ENCODE results near the gene RGL1.

Gene RGL1

DNA sequence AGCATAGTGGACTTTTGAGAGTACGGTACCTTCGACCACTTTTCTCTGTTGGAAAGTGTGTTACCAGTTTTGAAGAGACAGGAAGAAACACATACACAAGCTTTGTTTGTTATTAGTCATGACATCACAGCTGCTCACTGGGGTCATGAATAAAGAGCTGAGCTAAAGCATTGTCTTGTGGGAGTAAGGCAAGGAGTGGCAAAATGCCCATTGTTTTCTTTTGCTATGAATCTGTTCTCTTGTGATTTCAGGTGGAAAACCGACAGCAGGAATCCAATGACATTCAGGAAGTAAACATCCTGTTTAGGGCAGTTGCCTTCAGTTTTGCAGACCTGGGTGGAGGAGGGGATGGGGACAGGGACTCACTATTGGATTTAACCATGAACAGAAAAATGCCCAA is 66.2 kb downstream of the RGL1 start:
- DNase-seq: no peak

DNA sequence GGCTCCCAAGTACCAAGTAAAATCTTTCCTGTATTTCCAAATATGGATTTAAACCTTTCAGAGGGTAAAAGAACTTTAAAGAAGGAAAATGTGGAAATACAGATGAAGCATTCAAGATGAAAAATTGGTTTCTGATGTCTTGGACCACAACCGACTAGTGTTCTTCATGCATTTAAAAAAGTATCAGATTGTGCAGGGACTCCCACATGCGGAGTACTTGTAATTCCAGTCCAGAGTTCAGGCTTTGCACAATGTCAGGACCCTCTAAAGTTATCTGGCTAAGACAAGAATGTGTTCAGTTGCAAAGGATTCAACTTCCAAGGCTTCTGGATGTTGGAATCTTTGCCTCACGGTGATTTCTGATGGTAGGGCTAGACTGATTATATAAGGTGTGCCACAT is 66.7 kb downstream of the RGL1 start:
- DNase-seq: no peak

DNA sequence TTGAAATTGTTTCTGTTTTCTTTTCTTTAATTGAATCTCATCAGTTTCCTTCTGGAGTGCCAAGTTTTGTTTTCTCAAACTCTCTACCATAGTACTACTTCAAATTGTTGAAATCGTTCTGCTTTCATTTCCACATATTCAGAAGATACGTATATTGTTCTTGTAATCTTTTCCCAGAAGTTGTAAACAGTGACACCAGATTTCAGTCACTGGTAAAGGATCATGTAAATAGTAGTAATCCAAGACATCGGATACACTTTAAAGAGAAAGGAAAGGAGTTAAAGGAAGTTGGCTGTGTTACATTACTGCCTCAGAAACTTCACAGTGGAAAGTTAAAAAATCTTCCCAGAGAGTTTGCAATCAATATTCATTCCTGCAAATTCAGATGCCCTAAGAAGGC is 67.5 kb downstream of the RGL1 start:
- no peak for DNase-seq

DNA sequence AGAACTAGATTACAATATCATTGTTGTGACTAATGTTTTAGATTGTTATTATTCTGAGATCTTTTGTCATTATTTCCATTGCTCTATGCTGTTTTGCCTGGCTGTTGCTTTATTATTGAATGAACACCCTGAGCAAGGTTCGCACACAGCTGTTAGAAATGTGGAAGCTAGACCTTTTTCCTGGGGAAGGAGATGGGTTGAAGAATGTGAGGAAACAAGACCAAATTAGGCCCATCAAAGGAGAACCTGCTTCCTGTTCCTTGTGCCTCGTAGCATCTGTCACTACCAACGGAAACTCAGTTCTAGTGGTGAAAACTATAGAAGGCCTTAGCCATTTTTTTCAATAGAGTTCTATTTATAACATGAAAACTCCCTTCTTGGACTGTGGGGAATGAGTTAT is 68.7 kb downstream of the RGL1 start:
- DNase-seq: no peak

DNA sequence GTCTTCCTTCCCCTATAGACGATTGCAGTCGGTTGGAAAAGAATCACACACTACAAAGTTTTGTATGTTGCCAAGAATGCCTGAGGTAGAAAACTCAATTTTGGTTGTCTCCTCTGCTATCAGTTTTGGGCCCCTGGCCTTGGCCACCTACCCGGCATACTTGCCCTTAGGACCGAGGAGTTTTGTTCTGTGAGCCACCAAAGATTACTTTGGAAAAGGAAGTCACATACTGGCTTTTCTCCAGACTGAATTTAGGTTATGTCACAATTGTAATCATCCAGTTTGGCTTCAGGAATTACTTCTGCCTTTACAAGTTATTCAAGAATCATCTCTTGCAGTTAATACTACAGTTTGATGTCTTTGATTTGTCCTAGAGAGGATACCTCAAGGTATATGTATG is 71.4 kb downstream of the RGL1 start:
- no peak for DNase-seq

DNA sequence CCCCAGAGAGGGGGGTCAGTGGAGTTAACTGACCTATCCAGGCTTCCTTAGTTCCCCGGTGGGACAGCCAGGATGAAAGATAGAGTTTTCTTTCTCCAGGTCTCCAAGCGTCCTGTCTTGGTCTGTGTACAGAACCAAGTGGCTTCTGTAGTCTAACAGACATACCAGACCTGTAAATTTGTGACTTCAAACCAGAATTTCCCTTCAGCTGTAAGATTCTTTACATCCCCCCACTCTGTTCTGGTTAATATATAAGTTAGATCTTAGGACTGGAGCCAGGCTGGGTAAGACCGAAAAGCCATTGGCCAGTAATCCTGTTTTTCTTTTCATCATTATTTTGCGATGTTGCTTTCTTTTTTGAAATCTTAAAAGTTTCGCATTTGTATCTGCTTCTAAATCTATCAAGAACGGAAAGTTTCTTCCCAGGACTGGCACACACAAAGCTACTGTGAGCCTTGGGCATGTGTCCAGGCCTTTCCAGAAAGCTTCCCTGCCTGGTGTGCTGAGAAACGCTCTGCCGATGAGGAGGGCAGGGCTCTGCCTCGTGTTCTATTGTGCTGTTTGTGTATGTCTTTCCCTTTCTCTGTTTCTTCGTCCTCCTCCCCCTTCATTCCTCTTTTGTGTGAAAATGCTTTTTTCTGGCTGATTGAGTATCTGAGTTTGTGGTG is 72.3 kb downstream of the RGL1 start:
- no peak for DNase-seq

DNA sequence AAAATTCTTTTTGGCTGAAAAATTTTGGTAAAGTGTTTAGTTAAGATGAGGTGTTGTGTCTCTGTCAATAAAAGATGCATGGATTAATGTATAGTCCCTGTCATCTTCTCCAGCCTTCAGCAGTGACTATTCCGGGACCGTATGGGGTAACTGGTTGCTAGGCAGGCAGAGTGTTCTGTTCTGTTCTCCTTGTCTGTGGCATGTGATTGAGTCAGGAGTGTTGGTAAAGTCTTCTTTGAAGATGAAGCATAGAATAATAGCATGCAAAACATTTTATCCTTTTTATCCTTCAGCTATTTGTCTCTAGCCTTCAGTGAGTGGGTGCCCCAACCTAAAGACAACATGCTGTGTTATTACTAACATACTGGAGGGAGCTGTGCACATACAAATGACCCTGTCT is 74.6 kb downstream of the RGL1 start:
- DNase-seq: no peak

DNA sequence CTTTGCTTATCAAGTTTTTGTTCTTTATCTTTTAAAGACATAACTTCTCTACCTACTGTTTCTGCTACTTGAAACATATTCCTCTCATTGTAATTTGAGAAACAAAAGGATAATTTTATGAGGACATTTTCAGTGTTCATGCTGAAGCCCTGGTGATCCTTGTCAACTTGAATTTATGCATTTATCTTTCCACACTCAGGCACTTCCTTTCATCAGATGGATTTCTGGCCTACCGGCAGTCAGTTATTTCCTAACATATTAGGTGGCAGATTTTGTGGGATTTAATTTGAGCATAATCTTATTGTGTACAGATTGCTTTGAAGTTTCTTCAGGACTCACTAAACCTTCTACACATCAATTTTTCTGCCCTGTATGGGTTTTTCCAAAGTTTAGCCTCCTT is 75.0 kb downstream of the RGL1 start:
- no peak for DNase-seq

DNA sequence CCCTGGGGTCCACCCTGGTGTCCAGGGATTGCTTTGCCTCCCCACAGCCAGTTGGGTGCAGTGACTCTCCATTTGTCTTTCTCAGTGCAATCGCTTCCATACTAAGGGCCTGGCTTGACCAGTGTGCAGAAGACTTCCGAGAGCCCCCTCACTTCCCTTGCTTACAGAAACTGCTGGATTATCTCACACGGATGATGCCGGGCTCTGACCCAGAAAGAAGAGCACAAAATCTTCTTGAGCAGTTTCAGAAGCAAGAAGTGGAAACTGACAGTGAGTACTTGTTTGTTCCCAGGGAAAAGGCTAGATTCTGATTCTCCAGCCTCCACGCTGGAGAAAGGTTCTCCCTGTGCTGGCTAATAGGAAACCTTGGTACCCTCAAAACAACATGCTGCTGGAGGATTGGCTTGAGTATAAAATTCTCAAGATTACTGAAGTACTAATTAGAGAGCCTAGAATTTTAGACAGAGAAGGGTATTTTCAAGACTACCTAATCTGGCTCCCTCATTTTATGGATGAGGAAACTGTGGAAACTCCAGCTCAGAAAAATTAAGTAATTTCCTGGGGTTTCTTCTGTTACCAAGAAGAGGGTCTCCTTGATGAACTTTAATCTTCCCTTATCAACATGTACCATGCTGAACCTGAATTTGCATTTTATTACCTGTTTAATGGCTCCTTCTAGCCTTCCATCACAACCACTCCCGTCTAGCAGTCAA is 75.8 kb downstream of the RGL1 start:
- no peak for DNase-seq

DNA sequence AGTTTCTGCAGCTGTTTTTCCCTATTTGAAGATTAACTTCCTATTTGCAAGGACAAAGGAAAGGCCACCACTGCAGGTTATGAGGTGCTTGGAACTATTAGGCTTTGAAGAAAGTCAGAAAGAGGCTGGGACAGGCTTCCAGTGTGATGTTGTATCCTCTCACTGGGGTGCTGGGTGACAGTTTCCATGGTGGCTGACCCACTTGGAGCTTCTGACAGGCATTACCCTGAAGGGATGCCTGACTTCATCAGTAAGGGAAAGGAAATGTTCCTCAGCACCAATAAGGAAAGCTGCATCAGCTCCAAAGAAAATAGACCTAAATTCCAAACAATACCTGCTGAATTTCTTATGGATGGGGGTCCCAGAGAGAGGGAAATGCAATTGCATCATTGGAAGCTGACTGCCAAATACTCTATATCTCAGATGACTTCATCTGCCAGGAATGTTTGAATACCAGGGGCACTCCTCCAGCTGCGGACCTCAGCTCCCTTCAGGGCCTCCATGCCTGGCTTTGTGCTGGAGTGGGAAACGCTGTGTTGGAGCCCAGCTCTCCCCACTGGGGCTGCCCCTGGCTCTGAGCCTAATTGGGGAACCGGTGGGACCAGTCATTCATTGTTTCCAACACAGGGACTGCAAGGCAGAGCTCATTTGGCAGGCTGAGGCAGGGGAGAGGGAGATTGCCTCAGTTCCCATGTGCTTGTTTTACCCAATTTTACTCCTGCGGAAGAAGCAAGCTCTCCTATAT is 76.6 kb downstream of the RGL1 start:
- no peak for DNase-seq

DNA sequence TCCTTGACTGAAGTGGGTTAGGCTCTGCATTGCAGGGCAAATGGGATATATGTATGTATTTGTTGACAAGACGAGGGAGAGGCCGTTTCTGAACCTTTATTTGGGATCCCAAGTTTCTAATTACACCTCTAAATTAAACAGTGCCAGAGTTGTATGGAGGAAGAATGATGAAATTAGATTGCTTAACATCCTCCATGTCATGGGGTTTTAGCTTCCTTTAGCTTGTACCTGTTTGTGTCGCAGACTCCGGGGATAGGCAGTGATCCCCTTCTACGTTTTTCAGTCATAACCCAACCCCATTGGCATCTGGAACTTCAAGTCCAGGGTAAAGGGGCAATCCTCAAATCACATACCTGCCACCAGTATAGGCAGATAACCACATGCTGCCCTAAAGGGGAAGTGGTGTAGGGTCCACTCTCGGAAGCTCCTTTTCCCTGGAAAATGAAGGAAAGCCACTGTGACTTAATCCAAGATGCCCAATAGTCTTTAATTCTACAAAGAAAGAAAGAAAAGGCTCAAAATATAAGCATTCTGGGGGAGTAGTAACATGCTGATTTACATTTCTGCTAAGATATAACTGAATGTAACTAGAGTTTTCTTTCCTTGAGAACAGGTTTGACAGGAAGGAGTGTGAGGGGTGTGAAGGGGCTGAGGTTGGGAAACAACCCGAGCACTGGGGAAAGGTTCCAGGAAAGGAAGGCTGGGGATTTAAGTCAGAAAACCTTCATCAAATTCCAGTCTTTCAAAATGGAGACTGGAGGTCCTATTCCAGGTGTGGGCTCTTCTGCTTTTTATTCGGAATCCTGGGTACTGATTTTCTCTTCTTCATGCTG is 77.6 kb downstream of the RGL1 start:
- DNase-seq: no peak

DNA sequence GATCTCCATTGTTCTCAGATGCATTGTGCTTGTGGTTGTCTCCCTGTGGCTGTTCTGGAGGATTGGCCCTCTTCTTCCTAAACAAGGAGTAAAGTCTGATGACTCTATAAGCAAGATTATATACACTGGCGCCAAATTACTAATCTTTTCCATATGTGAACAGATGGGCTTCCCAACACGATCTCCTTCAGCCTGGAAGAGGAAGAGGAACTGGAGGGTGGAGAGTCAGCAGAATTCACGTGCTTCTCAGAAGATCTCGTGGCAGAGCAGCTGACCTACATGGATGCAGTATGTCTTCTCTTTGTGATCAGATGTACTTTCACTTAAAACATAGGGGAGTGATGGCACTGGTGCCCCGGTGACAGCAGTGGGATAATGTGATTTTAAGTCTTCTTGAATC is 78.7 kb downstream of the RGL1 start:
- DNase-seq: no peak

DNA sequence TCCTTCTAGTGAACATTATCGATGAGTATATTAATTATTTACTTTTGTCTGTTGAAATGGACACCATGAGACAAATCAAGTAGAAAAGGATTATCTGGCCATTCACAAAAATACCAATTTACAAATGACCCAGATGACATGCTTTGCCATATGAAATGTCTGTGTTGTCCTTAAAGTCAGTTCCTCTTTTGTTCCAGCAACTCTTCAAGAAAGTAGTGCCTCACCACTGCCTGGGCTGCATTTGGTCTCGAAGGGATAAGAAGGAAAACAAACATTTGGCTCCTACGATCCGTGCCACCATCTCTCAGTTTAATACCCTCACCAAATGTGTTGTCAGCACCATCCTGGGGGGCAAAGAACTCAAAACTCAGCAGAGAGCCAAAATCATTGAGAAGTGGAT is 79.6 kb downstream of the RGL1 start:
- no peak for DNase-seq

DNA sequence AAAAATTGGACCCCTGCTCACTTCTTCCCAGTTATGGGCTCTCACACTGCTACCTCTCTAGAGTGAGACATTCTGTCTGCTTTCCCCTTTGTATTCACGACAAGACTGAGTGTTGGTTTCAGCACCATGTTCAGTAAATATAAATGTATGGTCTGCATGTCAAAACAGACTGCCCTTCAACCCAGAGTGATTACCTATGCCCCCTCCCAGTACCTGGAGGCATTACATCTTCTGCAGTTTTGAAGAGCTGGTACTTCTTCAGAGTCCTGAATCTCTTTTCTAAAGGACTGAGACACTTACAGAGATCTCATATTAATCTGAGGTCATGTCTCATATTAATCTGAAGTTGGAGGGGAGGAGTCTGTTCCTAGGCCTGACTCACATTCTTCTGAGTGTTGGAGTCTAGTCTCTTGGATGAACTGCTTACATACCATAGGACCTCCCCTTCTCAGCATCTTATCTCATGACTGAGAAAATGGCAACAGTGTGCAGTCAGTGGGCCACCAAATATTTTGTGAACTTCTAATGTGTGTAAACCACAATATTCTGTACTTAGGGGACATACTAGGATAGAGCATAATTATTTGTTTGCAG is 80.3 kb downstream of the RGL1 start:
- no peak for DNase-seq

DNA sequence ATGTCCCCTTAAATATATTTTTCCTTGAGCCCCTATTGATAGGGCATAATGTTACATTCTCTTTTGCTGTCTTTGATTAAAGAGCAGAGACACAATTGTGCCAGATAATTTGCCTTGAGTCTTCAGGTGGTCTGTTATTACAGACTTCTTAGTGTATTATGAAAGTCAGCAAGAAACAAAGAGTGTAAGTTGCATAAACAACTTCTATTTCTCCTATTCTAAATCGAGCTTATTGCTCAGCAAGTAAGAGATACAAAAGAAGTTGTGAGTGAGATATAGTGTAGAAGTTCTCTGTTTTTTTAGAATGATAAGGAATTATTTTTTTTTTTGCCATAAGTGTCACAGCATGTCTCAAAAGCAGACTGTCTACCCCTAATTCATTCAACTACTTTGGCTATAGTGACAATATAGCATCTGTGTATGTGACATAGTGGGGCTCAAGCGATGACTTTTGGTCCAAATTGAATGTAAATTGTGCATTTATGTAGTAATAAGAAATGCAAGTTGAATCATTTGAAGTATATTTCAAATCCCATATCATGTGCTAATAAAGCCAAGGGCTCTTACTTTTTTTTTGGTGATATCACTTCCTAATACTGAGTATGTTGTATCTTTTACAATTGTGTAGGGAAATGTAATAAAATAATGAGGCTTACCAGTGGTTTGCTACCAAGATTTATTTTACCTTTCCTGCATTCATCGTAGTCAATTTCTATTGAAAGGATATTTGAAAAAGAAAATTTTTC is 81.3 kb downstream of the RGL1 start:
- no peak for DNase-seq

DNA sequence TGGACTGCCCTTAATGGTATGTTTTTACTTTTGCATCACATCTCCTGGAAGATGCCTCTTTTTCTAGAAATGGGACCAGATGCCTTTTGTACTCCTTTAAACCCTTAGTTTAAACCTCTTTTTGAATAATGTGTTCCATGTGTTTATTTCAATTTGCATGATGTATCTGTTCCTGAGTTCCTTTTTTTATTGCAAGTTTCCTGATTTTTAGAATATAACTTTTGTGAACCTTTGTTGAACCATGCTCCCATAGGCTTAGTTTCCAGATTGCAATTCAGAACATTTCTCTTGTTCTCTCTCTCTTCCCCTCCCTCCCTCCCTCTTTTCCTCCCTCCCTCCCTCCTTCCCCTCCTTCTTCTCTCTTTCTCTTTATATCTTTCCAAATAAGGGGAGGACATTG is 81.9 kb downstream of the RGL1 start:
- DNase-seq: no peak

DNA sequence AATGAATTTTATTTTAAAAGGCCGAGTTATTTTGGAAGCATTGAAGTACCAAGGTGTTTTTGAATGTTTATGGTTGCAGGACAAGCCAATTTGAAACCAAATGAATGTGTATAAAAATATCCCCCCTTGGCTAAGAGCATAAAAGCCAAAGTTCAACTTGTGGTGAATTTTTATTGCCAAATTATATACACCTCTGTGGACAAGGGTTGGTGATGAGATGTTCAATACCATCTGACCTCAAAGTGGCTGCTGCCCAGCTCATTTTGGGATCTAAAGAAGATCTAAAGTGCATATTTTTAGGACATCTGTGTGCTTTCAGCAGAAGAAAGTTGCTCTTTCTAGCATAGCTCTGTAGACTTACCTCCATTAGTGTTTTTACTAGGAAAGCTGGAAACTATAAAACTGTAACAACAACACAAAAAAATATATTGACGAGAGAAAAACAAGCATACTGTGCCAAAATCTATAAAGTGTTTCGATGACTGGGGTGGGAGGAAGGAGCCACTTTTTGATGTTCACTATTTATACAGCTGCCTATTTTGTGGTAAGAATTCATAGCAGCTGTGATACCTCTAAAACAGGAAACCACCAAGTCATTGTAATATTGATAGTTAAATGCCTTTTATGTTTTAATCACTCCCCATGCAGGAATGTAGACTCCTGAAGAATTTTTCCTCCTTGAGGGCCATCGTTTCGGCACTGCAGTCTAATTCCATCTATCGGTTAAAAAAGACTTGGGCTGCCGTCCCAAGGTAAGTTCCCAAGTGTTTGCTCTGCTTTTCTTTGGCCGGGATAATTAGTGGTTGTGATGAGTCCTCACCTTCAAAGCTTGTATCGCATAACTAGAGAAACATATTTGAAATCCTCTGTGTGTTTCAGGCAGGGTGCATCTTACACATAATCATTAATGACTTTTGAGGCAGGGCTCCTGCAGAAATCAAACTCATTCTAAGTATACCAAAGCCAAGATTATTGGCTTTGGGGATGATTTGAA is 83.2 kb downstream of the RGL1 start:
- DNase-seq: no peak

DNA sequence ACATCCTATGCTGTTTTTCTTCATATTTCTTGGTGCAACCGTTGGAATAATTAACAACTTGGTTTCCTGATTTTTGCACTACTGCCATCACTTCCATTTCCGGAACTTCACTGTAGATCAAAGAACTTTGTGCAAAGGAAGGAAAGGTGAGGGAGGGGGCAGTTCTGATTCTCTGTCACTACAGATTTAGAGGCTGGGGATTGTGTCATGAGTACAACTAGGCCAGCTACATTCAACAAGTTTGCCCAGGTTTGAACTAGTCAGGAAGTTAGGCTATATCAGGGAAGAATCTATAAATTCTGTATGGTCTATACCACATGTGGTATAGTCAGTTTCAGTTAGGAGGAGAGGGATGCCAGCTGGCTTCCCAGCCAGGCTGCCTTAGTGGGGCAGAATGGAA is 84.2 kb downstream of the RGL1 start:
- DNase-seq: no peak

DNA sequence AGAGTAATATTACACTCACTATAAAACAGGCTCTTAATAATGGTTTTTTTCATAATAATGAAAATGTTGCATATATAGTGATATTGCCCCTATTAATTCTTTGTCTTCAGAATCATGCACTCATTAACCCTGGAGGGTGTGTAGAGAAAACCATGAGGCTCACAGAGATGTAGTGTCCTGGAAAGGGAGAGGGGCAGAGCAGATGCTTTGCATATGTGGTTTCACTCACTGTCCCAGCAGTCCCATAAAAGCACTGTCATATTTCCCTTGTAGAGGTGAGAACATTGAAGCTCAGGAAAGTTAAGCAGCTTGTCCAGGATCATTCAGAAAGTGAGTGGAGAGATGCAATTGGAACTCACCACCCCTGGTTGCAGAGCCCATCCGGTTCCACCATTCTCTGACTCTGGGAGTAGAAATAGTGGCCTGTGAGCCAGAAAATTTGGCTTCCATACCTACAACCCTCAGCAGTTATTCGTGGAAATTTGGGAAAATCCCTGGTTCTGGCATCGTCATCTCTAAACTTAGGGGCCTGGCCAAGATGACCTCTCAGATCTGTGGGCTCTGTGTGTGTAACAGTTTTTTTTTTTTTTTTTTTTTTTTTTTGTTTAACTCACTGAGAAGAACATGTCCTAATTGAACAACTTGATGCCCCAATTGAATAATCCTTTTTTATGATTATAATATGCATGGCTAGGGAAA is 86.4 kb downstream of the RGL1 start:
- no peak for DNase-seq

DNA sequence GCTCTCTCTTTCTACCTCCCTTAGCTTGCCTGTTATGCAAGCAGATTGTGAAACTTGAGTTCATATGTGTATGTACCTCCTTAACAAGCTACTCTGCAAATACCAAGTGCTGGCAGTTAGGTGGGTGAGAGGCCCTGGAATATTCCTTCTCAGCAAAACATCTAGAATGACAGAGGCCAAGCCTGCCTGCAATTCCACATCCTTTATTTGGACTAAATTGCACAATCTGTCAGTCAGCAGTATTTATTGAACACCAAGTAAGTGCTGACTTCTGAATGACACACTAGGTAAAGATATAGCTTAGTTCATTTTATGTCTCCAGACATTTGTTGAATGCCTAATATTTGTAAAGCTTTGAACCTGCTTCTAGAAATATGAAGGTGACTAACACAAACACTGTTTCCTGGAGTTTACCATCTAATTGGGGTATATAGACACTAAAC is 87.5 kb downstream of the RGL1 start:
- DNase-seq: no peak
